ENCODE measurements around the gene YY1AP1. TPM values are rescaled to one million over a fixed set of nuclear protein-coding genes. Genes with fewer than 3 reads are reported as not detected.
A peak's percentile ranks its signal among the peaks of the same experiment; 100 is the strongest.
"Not testable (repeated sequence)": the region's sequence is repeated elsewhere in the genome, so short reads cannot be mapped to it uniquely, and the experiment has no call there.

Gene YY1AP1
- total RNA-seq, 1 experiment from 2014 or later: 37.6 TPM

DNA sequence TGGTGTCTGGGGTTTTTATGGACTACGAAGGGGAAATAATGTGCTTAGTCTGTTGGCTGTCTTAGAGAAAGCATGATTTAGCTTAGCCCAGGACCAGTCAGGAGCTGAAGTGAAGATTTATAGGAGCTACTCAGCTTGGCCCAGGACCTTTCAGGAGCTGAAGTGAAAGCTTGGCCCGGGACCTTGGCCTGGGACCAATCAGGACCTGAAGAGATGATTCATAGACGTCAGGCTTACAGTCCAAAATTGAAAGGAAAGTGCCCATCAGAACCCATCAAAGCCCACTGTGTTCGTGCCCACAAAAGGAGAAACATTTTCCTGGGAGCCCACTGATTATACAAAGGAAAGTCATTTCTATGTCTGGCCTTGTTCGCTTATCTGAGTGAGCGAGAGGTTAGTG is 42.9 kb downstream of the YY1AP1 start:
- CTCF ChIA-PET: no interaction called here
- intact Hi-C loops (cut with micrococcal nuclease): no loop called here
- Histone ChIP-seq H3K9me3 (ENCODE audit: low read length) (peaks cover 19% of the 10 kb centered on the region), H3F3A (ENCODE audit: low read length, unreplicated experiment) (peaks cover 3% of the 10 kb centered on the region), H4K20me1 (ENCODE audit: low read length) (no peaks in the 10 kb centered on the region), H2AFZ (ENCODE audit: low read length) (no peak overlapping the region), H3K4me2 (ENCODE audit: low read length) (no peak overlapping the region), H3K36me3 (ENCODE audit: low read depth, low read length) (peaks cover 17% of the 10 kb centered on the region; the same call in 1 of the 2 replicates), H3K27me3 (ENCODE audit: low read length) (no peaks in the 10 kb centered on the region), H3K4me1 (ENCODE audit: insufficient read depth, low read length) (peaks cover 11% of the 10 kb centered on the region), H3K79me2 (ENCODE audit: low read length) (no peaks in the 10 kb centered on the region), H3K27ac (ENCODE audit: low read length) (no peak overlapping the region), H3K9ac (ENCODE audit: low read length) (no peak overlapping the region), H3K9me2 (replicated peaks; ENCODE audit: low read length) (no peaks in the 10 kb centered on the region), H3K4me3 (ENCODE audit: low read length) (no peak overlapping the region)
- DNase-seq: no peak
- POLR2A ChIA-PET (ENCODE audit: unreplicated experiment): no interaction called here
- BruUV-seq (replicated peaks): no TSS peak
- no peak for TF ChIP-seq EZH2 (IDR thresholded peaks at IDR 0.05; ENCODE audit: low read length, unreplicated experiment)
- no peak for TF ChIP-seq EZH2phosphoT487 (IDR thresholded peaks at IDR 0.05; ENCODE audit: borderline replicate concordance, low read length)
- TF ChIP-seq, protein P1, sequence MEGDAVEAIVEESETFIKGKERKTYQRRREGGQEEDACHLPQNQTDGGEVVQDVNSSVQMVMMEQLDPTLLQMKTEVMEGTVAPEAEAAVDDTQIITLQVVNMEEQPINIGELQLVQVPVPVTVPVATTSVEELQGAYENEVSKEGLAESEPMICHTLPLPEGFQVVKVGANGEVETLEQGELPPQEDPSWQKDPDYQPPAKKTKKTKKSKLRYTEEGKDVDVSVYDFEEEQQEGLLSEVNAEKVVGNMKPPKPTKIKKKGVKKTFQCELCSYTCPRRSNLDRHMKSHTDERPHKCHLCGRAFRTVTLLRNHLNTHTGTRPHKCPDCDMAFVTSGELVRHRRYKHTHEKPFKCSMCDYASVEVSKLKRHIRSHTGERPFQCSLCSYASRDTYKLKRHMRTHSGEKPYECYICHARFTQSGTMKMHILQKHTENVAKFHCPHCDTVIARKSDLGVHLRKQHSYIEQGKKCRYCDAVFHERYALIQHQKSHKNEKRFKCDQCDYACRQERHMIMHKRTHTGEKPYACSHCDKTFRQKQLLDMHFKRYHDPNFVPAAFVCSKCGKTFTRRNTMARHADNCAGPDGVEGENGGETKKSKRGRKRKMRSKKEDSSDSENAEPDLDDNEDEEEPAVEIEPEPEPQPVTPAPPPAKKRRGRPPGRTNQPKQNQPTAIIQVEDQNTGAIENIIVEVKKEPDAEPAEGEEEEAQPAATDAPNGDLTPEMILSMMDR (conservative IDR thresholded peaks at IDR 0.05; ENCODE audit: low read depth, low read length): no peak
- ATAC-seq: no peak

DNA sequence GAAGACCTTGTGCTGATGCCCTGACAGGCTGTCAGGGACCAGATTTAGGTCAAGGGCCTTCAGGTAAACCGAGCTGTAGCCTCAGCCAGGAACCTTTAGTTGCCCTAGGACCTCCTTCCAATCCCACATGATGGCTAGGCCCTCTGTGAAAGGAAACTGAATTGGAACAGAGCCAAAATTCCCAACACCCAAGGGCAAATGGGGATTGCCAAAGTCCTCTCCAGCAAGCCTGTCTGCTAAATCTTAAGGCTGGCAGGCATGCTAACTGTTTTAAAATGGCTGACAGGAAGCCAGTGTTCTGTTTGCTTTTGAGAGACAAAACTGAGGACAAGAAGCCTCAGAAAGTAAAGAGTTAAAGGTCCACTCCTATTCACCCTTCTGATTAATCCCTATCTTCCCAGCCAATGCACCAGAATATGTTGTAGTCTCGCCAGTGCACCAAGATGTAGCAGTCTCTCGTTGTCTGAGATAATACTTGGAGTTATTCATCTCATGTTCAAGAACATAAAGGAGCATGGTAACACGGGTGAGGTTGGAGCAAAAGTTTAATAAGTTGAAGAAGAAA is 43.5 kb downstream of the YY1AP1 start:
- no peak overlapping the region for H3K4me3 ChIP-seq (ENCODE audit: low read length)
- intact Hi-C loops (cut with micrococcal nuclease): no loop called here
- ATAC-seq: no peak
- peaks cover 8% of the 10 kb centered on the region for H3K4me1 ChIP-seq (ENCODE audit: insufficient read depth, low read length)
- no peaks in the 10 kb centered on the region for H3K9me2 ChIP-seq (replicated peaks; ENCODE audit: low read length)
- no peaks in the 10 kb centered on the region for H3K27me3 ChIP-seq (ENCODE audit: low read length)
- peaks cover 19% of the 10 kb centered on the region for H3K9me3 ChIP-seq (ENCODE audit: low read length)
- ChIA-PET POLR2A (ENCODE audit: unreplicated experiment) (no interaction called here), CTCF (no interaction called here)
- H3K9ac ChIP-seq (ENCODE audit: low read length): no peak overlapping the region
- no peaks in the 10 kb centered on the region for H3K79me2 ChIP-seq (ENCODE audit: low read length)
- TF ChIP-seq, protein P1 (conservative IDR thresholded peaks at IDR 0.05; ENCODE audit: low read depth, low read length): no peak
- no peak for TF ChIP-seq EZH2 (IDR thresholded peaks at IDR 0.05; ENCODE audit: low read length, unreplicated experiment)
- H3F3A ChIP-seq (ENCODE audit: low read length, unreplicated experiment): peaks cover 3% of the 10 kb centered on the region
- peaks cover 17% of the 10 kb centered on the region; the same call in 1 of the 2 replicates for H3K36me3 ChIP-seq (ENCODE audit: low read depth, low read length)
- BruUV-seq (replicated peaks): no TSS peak
- H3K4me2 ChIP-seq (ENCODE audit: low read length): no peak overlapping the region
- no peak overlapping the region for H3K27ac ChIP-seq (ENCODE audit: low read length)
- no peak overlapping the region for H2AFZ ChIP-seq (ENCODE audit: low read length)
- no peaks in the 10 kb centered on the region for H4K20me1 ChIP-seq (ENCODE audit: low read length)
- no peak for DNase-seq

DNA sequence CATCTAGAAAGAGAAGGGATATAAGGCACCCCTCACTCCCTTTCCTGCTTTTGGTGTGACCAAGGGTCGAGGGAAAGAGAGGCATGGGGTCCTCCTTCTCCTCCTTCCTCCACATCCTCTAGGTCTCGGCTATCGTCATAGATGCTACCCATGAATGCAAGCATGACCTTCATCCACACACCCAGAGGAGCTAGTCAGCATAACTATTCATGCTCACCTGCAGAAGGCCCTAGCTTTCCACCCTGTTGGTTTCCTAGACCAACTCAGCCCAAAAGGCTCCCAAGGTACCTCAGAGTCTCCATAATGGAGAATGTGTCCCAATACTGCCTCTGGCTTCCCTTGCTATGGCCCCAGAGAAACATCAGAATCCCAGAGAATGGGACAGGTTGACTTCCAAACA is 45.3 kb downstream of the YY1AP1 start:
- H2AFZ ChIP-seq (ENCODE audit: low read length): no peak overlapping the region
- no peaks in the 10 kb centered on the region for H3K79me2 ChIP-seq (ENCODE audit: low read length)
- TF ChIP-seq, protein P1 (conservative IDR thresholded peaks at IDR 0.05; ENCODE audit: low read depth, low read length): no peak
- TF ChIP-seq EZH2 (IDR thresholded peaks at IDR 0.05; ENCODE audit: low read length, unreplicated experiment) (no peak), EZH2phosphoT487 (IDR thresholded peaks at IDR 0.05; ENCODE audit: borderline replicate concordance, low read length) (no peak)
- peaks cover 17% of the 10 kb centered on the region; the same call in 1 of the 2 replicates for H3K36me3 ChIP-seq (ENCODE audit: low read depth, low read length)
- no peak overlapping the region for H3K27ac ChIP-seq (ENCODE audit: low read length)
- H3K4me3 ChIP-seq (ENCODE audit: low read length): no peak overlapping the region
- H4K20me1 ChIP-seq (ENCODE audit: low read length): no peaks in the 10 kb centered on the region
- no peak for ATAC-seq
- ChIA-PET POLR2A (ENCODE audit: unreplicated experiment) (no interaction called here), CTCF (no interaction called here)
- H3F3A ChIP-seq (ENCODE audit: low read length, unreplicated experiment): peaks cover 3% of the 10 kb centered on the region
- peaks cover 19% of the 10 kb centered on the region for H3K9me3 ChIP-seq (ENCODE audit: low read length)
- no peaks in the 10 kb centered on the region for H3K9me2 ChIP-seq (replicated peaks; ENCODE audit: low read length)
- H3K4me1 ChIP-seq (ENCODE audit: insufficient read depth, low read length): peaks cover 3% of the 10 kb centered on the region
- no peaks in the 10 kb centered on the region for H3K27me3 ChIP-seq (ENCODE audit: low read length)
- no TSS peak for BruUV-seq (replicated peaks)
- no peak overlapping the region for H3K4me2 ChIP-seq (ENCODE audit: low read length)
- H3K9ac ChIP-seq (ENCODE audit: low read length): no peak overlapping the region
- no peak for DNase-seq
- intact Hi-C loops (cut with micrococcal nuclease): no loop called here

DNA sequence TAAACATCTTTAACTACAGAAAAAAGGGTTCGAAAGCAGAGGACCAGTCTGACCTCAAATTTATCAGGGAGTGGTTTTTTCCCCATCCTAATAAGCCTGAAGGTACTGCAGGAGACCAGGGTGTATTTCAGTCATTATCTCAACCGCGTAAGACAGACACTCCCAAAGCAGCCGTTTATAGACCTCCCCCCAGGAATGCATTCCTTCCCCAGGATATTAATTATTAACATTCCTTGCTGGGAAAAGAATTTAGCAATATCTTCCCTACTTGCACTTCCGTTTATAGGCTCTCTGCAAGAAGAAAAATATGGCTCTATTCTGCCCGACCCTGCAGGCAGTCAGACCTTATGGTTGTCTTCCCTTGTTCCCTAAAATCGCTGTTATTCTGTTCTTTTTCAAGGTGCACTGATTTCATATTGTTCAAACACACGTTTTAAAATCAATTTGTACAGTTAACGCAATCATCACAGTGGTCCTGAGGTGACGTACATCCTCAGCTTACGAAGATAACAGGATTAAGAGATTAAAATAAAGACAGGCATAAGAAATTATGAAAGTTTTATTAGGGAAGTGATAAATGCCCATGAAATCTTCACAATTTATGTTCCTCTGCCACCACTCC is 45.9 kb downstream of the YY1AP1 start:
- H3K4me3 ChIP-seq (ENCODE audit: low read length); H3K9ac ChIP-seq (ENCODE audit: low read length); CTCF ChIA-PET; H3F3A ChIP-seq (ENCODE audit: low read length, unreplicated experiment); H3K4me2 ChIP-seq (ENCODE audit: low read length); H4K20me1 ChIP-seq (ENCODE audit: low read length); H3K27ac ChIP-seq (ENCODE audit: low read length); BruUV-seq (replicated peaks); H3K9me2 ChIP-seq (replicated peaks; ENCODE audit: low read length); H3K79me2 ChIP-seq (ENCODE audit: low read length); H3K27me3 ChIP-seq (ENCODE audit: low read length); POLR2A ChIA-PET (ENCODE audit: unreplicated experiment); intact Hi-C loops (cut with micrococcal nuclease); ATAC-seq; H2AFZ ChIP-seq (ENCODE audit: low read length); H3K4me1 ChIP-seq (ENCODE audit: insufficient read depth, low read length): not testable (repeated sequence)
- Histone ChIP-seq H3K36me3 (ENCODE audit: low read depth, low read length) (peaks cover 17% of the 10 kb centered on the region; the same call in 1 of the 2 replicates), H3K9me3 (ENCODE audit: low read length) (peaks cover 19% of the 10 kb centered on the region)
- peak; percentile 23 for DNase-seq

Measured in PC-3 (cell line).